ENCODE data around the gene ESF1.

The ESF1 gene

GRCh38 chr20:13784893-13785715 lies at the start of gene ESF1, which contains the start of gene NDUFAF5:
TSS of gene ESF1 (minus strand) at chr20:13784919. CDS start at chr20:13783140, 1,779 bp downstream.
TSS of gene NDUFAF5 (plus strand) at chr20:13785028. CDS start at chr20:13785069, 41 bp downstream.
- peak; percentile 94 for DNase-seq

- DNase-seq: no peak
Observed at GRCh38 chr20:13831476-13831875, 46.8 kb upstream of the ESF1 start.

- DNase-seq: no peak
Observed at GRCh38 chr20:13825465-13825864, 40.7 kb upstream of the ESF1 start.

GRCh38 chr20:13824459-13824858 lies 39.7 kb upstream of the ESF1 start:
- no peak for DNase-seq

GRCh38 chr20:13822459-13822858 lies 37.7 kb upstream of the ESF1 start:
- no peak for DNase-seq

GRCh38 chr20:13821876-13822275 lies 37.2 kb upstream of the ESF1 start:
- no peak for DNase-seq

- peak; percentile 46 for DNase-seq
Observed at GRCh38 chr20:13819885-13820645, 35.3 kb upstream of the ESF1 start.

GRCh38 chr20:13817342-13817741 lies 32.6 kb upstream of the ESF1 start:
- no peak for DNase-seq

GRCh38 chr20:13816757-13817156 lies 32.0 kb upstream of the ESF1 start:
- DNase-seq: no peak

- DNase-seq: no peak
Observed at GRCh38 chr20:13814672-13815071, 30.0 kb upstream of the ESF1 start.

- DNase-seq: no peak
Observed at GRCh38 chr20:13813910-13814309, 29.2 kb upstream of the ESF1 start.

GRCh38 chr20:13810446-13810845 lies 25.7 kb upstream of the ESF1 start:
- DNase-seq: no peak

- DNase-seq: no peak
Observed at GRCh38 chr20:13809855-13810254, 25.1 kb upstream of the ESF1 start.

GRCh38 chr20:13809373-13809772 lies 24.7 kb upstream of the ESF1 start:
- no peak for DNase-seq

GRCh38 chr20:13800728-13801134 lies 16.0 kb upstream of the ESF1 start:
- no peak for DNase-seq

GRCh38 chr20:13799974-13800373 lies 15.3 kb upstream of the ESF1 start:
- DNase-seq: no peak

- no peak for DNase-seq
Observed at GRCh38 chr20:13799040-13799439, 14.3 kb upstream of the ESF1 start.

GRCh38 chr20:13794667-13795066 lies 9.9 kb upstream of the ESF1 start:
- DNase-seq: no peak

GRCh38 chr20:13793001-13793400 lies 8.3 kb upstream of the ESF1 start:
- DNase-seq: no peak

- no peak for DNase-seq
Observed at GRCh38 chr20:13791540-13792459, 7.1 kb upstream of the ESF1 start.

- no peak for DNase-seq
Observed at GRCh38 chr20:13790708-13791107, 6.0 kb upstream of the ESF1 start.

GRCh38 chr20:13788167-13788834 lies 3.6 kb upstream of the ESF1 start:
- peak; percentile 49 for DNase-seq

Measured in CD4-positive, alpha-beta T cell treated with Interleukin-12 subunit alpha and Interleukin-12 subunit beta, for 1 hour (primary cell).